SK-N-SH treated with all-trans-retinoic acid at 6 μM for 48 hours (cell line): ENCODE results near the gene APBA2.

Experiments used
- BACH2 ChIP-seq: fragments of 250-450 bp; sonication (Bioruptor Pico); IDR thresholded peaks from 2 replicates; pipeline ENCODE4 v1.9.0; 2021; ENCODE audit warnings: mild to moderate bottlenecking, borderline replicate concordance
- GLIS3 ChIP-seq: fragments of 250-450 bp; sonication (Bioruptor Pico); IDR thresholded peaks from 2 replicates; pipeline ENCODE4 v1.5.0; 2020; ENCODE audit warnings: mild to moderate bottlenecking, moderate library complexity
- SNAI2 ChIP-seq: fragments of 250-450 bp; sonication (Bioruptor Pico); IDR thresholded peaks from 2 replicates; pipeline ENCODE4 v1.5.0; 2020; ENCODE audit warnings: mild to moderate bottlenecking, moderate library complexity
- TCF4 ChIP-seq: fragments of 250-450 bp; sonication (Bioruptor Pico); IDR thresholded peaks from 2 replicates; pipeline ENCODE4 v1.8.0; 2021; ENCODE audit warnings: mild to moderate bottlenecking, moderate library complexity, borderline replicate concordance
- TOX ChIP-seq: fragments of 250-450 bp; sonication (Bioruptor Pico); IDR thresholded peaks from 2 replicates; pipeline ENCODE4 v1.8.0; 2021; ENCODE audit warnings: mild to moderate bottlenecking, moderate library complexity, borderline replicate concordance
- ZFP30 ChIP-seq: fragments of 450-650 bp; formaldehyde crosslinking; IDR thresholded peaks from 2 replicates; pipeline ENCODE4 v1.5.0; 2022; ENCODE audit warnings: mild to moderate bottlenecking, moderate library complexity
- ZNF8 ChIP-seq: fragments of 450-650 bp; formaldehyde crosslinking; IDR thresholded peaks from 2 replicates; pipeline ENCODE4 v1.5.0; 2020; ENCODE audit warnings: mild to moderate bottlenecking, moderate library complexity
- TF ChIP-seq, protein P1 (sequence below): fragments of 250-450 bp; sonication (Bioruptor Pico); IDR thresholded peaks from 2 replicates; pipeline ENCODE4 v1.5.1; 2020; ENCODE audit warnings: low read depth, mild to moderate bottlenecking, moderate library complexity

- TF ChIP-seq, protein P1, sequence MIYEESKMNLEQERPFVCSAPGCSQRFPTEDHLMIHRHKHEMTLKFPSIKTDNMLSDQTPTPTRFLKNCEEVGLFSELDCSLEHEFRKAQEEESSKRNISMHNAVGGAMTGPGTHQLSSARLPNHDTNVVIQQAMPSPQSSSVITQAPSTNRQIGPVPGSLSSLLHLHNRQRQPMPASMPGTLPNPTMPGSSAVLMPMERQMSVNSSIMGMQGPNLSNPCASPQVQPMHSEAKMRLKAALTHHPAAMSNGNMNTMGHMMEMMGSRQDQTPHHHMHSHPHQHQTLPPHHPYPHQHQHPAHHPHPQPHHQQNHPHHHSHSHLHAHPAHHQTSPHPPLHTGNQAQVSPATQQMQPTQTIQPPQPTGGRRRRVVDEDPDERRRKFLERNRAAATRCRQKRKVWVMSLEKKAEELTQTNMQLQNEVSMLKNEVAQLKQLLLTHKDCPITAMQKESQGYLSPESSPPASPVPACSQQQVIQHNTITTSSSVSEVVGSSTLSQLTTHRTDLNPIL (CRISPR knock-in tag): no peak
- no peak for TF ChIP-seq TOX (CRISPR knock-in tag)
- no peak for TF ChIP-seq BACH2 (CRISPR knock-in tag)
- TF ChIP-seq TCF4 (CRISPR knock-in tag): no peak
- TF ChIP-seq ZNF8 (CRISPR knock-in tag): no peak
- no peak for TF ChIP-seq GLIS3 (CRISPR knock-in tag)
- TF ChIP-seq SNAI2 (CRISPR knock-in tag): no peak
- TF ChIP-seq ZFP30 (CRISPR knock-in tag): no peak
Measured at GRCh38 chr15:29070471-29071231, 184.9 kb downstream of the APBA2 start.
